ENCODE results near the gene GPR142.

DNA sequence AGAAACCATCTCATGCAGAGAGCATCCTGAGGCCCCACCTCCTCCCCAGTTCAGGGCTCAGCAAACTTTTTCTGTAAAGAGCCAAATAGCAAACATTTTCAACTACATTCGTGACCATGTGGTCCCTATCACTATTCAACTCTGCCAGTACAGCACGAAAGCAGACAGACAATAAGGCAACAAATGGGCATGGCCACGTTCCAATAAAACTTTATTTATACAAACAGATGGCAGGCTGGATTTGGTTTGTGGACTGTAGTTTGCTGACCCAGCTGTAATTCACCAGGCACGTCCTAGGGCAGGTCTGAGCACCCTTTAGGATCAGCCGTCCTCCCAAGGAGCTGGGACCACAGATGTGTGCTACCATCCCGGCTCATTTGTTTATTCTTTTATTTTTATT lies 37.5 kb downstream of the GPR142 start:
- TF ChIP-seq, protein P1, sequence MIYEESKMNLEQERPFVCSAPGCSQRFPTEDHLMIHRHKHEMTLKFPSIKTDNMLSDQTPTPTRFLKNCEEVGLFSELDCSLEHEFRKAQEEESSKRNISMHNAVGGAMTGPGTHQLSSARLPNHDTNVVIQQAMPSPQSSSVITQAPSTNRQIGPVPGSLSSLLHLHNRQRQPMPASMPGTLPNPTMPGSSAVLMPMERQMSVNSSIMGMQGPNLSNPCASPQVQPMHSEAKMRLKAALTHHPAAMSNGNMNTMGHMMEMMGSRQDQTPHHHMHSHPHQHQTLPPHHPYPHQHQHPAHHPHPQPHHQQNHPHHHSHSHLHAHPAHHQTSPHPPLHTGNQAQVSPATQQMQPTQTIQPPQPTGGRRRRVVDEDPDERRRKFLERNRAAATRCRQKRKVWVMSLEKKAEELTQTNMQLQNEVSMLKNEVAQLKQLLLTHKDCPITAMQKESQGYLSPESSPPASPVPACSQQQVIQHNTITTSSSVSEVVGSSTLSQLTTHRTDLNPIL (CRISPR knock-in tag; IDR thresholded peaks at IDR 0.05; ENCODE audit: low read depth) = no peak
- TF ChIP-seq RARB (CRISPR knock-in tag; IDR thresholded peaks at IDR 0.05) (no peak), ZNF70 (CRISPR knock-in tag; IDR thresholded peaks at IDR 0.05) (no peak)
